HepG2 (cell line): ENCODE results near the gene ANLN. TPM values are rescaled to one million over a fixed set of nuclear protein-coding genes. Genes with fewer than 3 reads are reported as not detected.

ENCODE experiments used
- ATAC-seq: fragments of 200-7000 bp; cut with Tn5 transposase; 3 replicates; pipeline ENCODE4 v1.9.1; 2020; ENCODE audit warnings: mild to moderate bottlenecking, moderate library complexity
- BruUV-seq: library from RNA; stranded (reverse); fragments of 400-500 nt; replicated peaks from 2 replicates; lab custom pipeline; 2021; lab: Mats Ljungman, UMichigan
- CTCF ChIA-PET: fragments of 300-600 bp; formaldehyde crosslinking; extraction: SDS; loops from one replicate; lab custom pipeline; 2021; ENCODE audit warnings: low total read pairs, inconsistent platforms, low intra/inter-chr PET ratio; lab: Yijun Ruan, JAX
- POLR2A ChIA-PET: fragments of 350-600 bp; sonication (Branson Sonifier 250); formaldehyde crosslinking; loops from one replicate; lab custom pipeline; 2020; ENCODE audit warnings: antibody characterized with exemption, inconsistent platforms; lab: Yijun Ruan, JAX
- DNase-seq: peaks from one replicate; pipeline ENCODE4 v3.0.0-alpha.2; 2015; ENCODE audit warnings: low spot score
- FAIRE-seq: peaks from 3 replicates; lab custom pipeline; 2011; peaks lifted over from hg19 to GRCh38; lab: Jason Lieb, UNC
- H2AFZ ChIP-seq: one replicate; pipeline ENCODE4 v1.6.1; 2011; ENCODE audit warnings: low read length, inconsistent platforms
- H3K27ac ChIP-seq: fragments of 300-600 bp; 3 replicates; pipeline ENCODE4 v1.8.0; 2011; ENCODE audit warnings: mixed run types, mild to moderate bottlenecking, mixed read lengths, low read length, inconsistent platforms; ENCODE audit not compliant: insufficient read depth; ENCODE audit errors: extremely low read length
- H3K27me3 ChIP-seq, 2 experiments: fragments of 200-600 bp in 1 of 2; 2 replicates in 1 of 2; 3 replicates in 1 of 2; pipeline versions ENCODE4 v1.6.0 to v1.8.0; 2011; ENCODE audit warnings: low read length in 2 of 2, mild to moderate bottlenecking in 2 of 2, moderate library complexity in 2 of 2, inconsistent platforms in 1 of 2; ENCODE audit not compliant: insufficient read depth in 2 of 2, control insufficient read depth in 1 of 2
- H3K36me3 ChIP-seq, 2 experiments: fragments of 200-600 bp in 1 of 2; replicated peaks in 1 of 2; 2 replicates in 1 of 2; 3 replicates in 1 of 2; pipeline versions ENCODE4 v1.5.1 to v1.8.0; 2011; ENCODE audit warnings: low read length in 2 of 2, inconsistent platforms in 1 of 2; ENCODE audit not compliant: insufficient read depth in 2 of 2, control insufficient read depth in 1 of 2
- H3K4me1 ChIP-seq: 2 replicates; pipeline ENCODE4 v1.5.1; 2012; ENCODE audit warnings: low read length, inconsistent platforms; ENCODE audit not compliant: insufficient read depth
- H3K4me2 ChIP-seq: 2 replicates; pipeline ENCODE4 v1.6.0; 2011; ENCODE audit warnings: low read depth, low read length, inconsistent platforms
- H3K4me3 ChIP-seq, 3 experiments: fragments of 200-600 bp in 1 of 3; sonication (generic), shearing (Covaris generic) in 1 of 3; replicated peaks in 1 of 3; 2 replicates each; pipeline ENCODE4 v1.5.1; 2011 to 2016; ENCODE audit warnings: low read length in 3 of 3, inconsistent platforms in 2 of 3, low read depth in 2 of 3, mild to moderate bottlenecking in 2 of 3, control low read depth in 1 of 3, mixed read lengths in 1 of 3; ENCODE audit not compliant: insufficient read depth in 1 of 3
- H3K79me2 ChIP-seq: one replicate; pipeline ENCODE4 v1.6.1; 2011; ENCODE audit warnings: low read length, inconsistent platforms; ENCODE audit not compliant: insufficient read depth
- H3K9ac ChIP-seq: 2 replicates; pipeline ENCODE4 v1.6.0; 2011; ENCODE audit warnings: mild to moderate bottlenecking, low read depth, low read length, inconsistent platforms; ENCODE audit not compliant: insufficient read depth
- H3K9me3 ChIP-seq: 2 replicates; pipeline ENCODE4 v1.5.1; 2012; ENCODE audit warnings: mild to moderate bottlenecking, low read length
- H4K20me1 ChIP-seq: 2 replicates; pipeline ENCODE4 v1.6.0; 2011; ENCODE audit warnings: inconsistent platforms, mild to moderate bottlenecking, low read length, moderate library complexity; ENCODE audit not compliant: insufficient read depth
- FOXO4 ChIP-seq: sonication (generic); formaldehyde crosslinking; conservative IDR thresholded peaks from 2 replicates; pipeline ENCODE4 v1.8.1; 2023; ENCODE audit warnings: missing genetic modification reagents
- HNRNPK ChIP-seq: fragments of 200-400 bp; formaldehyde crosslinking; IDR thresholded peaks from 2 replicates; pipeline ENCODE4 v1.6.1; 2018; ENCODE audit warnings: low read length, low read depth, moderate library complexity, mild to moderate bottlenecking; ENCODE audit not compliant: poor library complexity, severe bottlenecking
- IRF1 ChIP-seq: sonication (generic); formaldehyde crosslinking; IDR thresholded peaks from 2 replicates; pipeline ENCODE4 v1.4.0; 2020; ENCODE audit warnings: low read depth, mild to moderate bottlenecking, missing genetic modification reagents
- MTERF4 ChIP-seq: sonication (generic); formaldehyde crosslinking; IDR thresholded peaks from 2 replicates; pipeline ENCODE4 v1.8.0; 2023; ENCODE audit warnings: mild to moderate bottlenecking, missing genetic modification reagents
- MXI1 ChIP-seq: IDR thresholded peaks from 3 replicates; pipeline ENCODE4 v1.6.1; 2012; ENCODE audit warnings: low read depth, low read length, inconsistent platforms, borderline replicate concordance
- MZF1 ChIP-seq: sonication (generic); formaldehyde crosslinking; IDR thresholded peaks from 2 replicates; pipeline ENCODE4 v1.8.1; 2023; ENCODE audit warnings: mild to moderate bottlenecking, missing genetic modification reagents, borderline replicate concordance
- TBX2 ChIP-seq: sonication (generic); formaldehyde crosslinking; IDR thresholded peaks from 2 replicates; pipeline ENCODE4 v1.5.0; 2020; ENCODE audit warnings: missing genetic modification reagents, mild to moderate bottlenecking, borderline replicate concordance
- TEF ChIP-seq: sonication (generic); formaldehyde crosslinking; IDR thresholded peaks from 2 replicates; pipeline ENCODE4 v1.5.0; 2020; ENCODE audit warnings: missing genetic modification reagents
- ZEB1 ChIP-seq: IDR thresholded peaks from 2 replicates; pipeline ENCODE4 v1.6.1; 2012; ENCODE audit warnings: mild to moderate bottlenecking, low read depth, inconsistent platforms; ENCODE audit not compliant: insufficient replicate concordance
- ZNF24 ChIP-seq: fragments of 450-650 bp; IDR thresholded peaks from 2 replicates; pipeline ENCODE4 v1.6.1; 2017; ENCODE audit warnings: antibody characterized with exemption, mild to moderate bottlenecking
- ZNF678 ChIP-seq: sonication (generic); formaldehyde crosslinking; IDR thresholded peaks from 2 replicates; pipeline ENCODE4 v1.4.0; 2020; ENCODE audit warnings: mild to moderate bottlenecking, missing genetic modification reagents
- ZNF83 ChIP-seq: sonication (generic); formaldehyde crosslinking; IDR thresholded peaks from 2 replicates; pipeline ENCODE4 v1.4.0; 2020; ENCODE audit warnings: missing genetic modification reagents, mild to moderate bottlenecking, borderline replicate concordance
- ZNF878 ChIP-seq: sonication (generic); formaldehyde crosslinking; IDR thresholded peaks from 2 replicates; pipeline ENCODE4 v1.8.1; 2023; ENCODE audit warnings: mild to moderate bottlenecking, missing genetic modification reagents, moderate library complexity
- WGBS: methylation state at CpG from one replicate; pipeline ENCODE4 v1.1.6; 2017; ENCODE audit warnings: low lambda C conversion rate; 5-methylcytosine and 5-hydroxymethylcytosine counted together
- in situ Hi-C: cut with HindIII; loops from 2 replicates; pipeline ENCODE4 v1.10.0; 2017; ENCODE audit warnings: low pct_unique_long_range_greater_than_20kb; ENCODE audit not compliant: extremely low pct_ligation_motif_present
- intact Hi-C: fragments of 100-400 bp; cut with micrococcal nuclease; formaldehyde crosslinking; loops from one replicate; pipeline ENCODE4 v1.10.0; 2022; ENCODE audit not compliant: unreplicated experiment
- polyA plus RNA-seq, 8 experiments: library from polyadenylated mRNA; depleted of rRNA in 3 of 8; stranded (reverse) in 7 of 8; unstranded in 1 of 8; fragments of >200 nt; fragmentation: Illumina TruSeq in 4 of 8; extraction: Trizol in 4 of 8; gene quantifications; 2 replicates each; pipeline versions ENCODE4 v1.2.1 to v1.2.3, GENCODE V29; 2011 to 2016; ENCODE audit warnings: low read depth in 4 of 8, missing spikeins in 1 of 8, mixed read lengths in 1 of 8; ENCODE audit not compliant: insufficient read depth in 1 of 8
- total RNA-seq, 5 experiments: library from RNA; depleted of rRNA; stranded (reverse); fragments of >200 nt; fragmentation: Illumina TruSeq; extraction: Trizol; gene quantifications; 2 replicates each; pipeline ENCODE4 v1.2.3, GENCODE V29; 2016; ENCODE audit warnings: low read depth in 1 of 5

Gene ANLN
- total and polyA plus RNA-seq, 2 of the 13 experiments (the other 11 are each of a cell fraction or from before 2014, with no cell fraction given) = 20.0 to 72.0 TPM

- Histone ChIP-seq H3K4me1 (no peaks in the 10 kb centered on the region), H3K79me2 (no peaks in the 10 kb centered on the region), H4K20me1 (no peaks in the 10 kb centered on the region), H3K36me3 (no peaks in the 10 kb centered on the region), H3K9me3 (no peaks in the 10 kb centered on the region), H3K27ac (no peak overlapping the region), H3K4me3 (no peak overlapping the region), H3K9ac (no peak overlapping the region), H2AFZ (no peak overlapping the region), H3K27me3 (no peaks in the 10 kb centered on the region), H3K4me2 (no peak overlapping the region)
- WGBS = 60% methylated on average over 3 of the region's 3 CpGs
- BruUV-seq = no TSS peak
- DNase-seq (no peak), ATAC-seq (no peak), FAIRE-seq (no peak)
- ChIA-PET POLR2A (no interaction called here), CTCF (no interaction called here)
- TF ChIP-seq ZNF678 (no peak), ZNF878 (CRISPR knock-in tag) (no peak)
- in situ Hi-C loops (no loop called here), intact Hi-C loops (no loop called here)
Measured at GRCh38 chr7:36490419-36490830, 100.8 kb downstream of the ANLN start.

- Histone ChIP-seq H3K4me2 (no peak overlapping the region), H3K9me3 (no peaks in the 10 kb centered on the region), H3K4me3 (no peak overlapping the region), H3K9ac (no peak overlapping the region), H4K20me1 (no peaks in the 10 kb centered on the region), H2AFZ (no peak overlapping the region), H3K27me3 (no peaks in the 10 kb centered on the region), H3K79me2 (no peaks in the 10 kb centered on the region), H3K27ac (no peak overlapping the region), H3K36me3 (no peaks in the 10 kb centered on the region), H3K4me1 (no peaks in the 10 kb centered on the region)
- FAIRE-seq (no peak), DNase-seq (no peak), ATAC-seq (no peak)
- in situ Hi-C loops = no loop called here
- no TSS peak for BruUV-seq
- CTCF ChIA-PET = no interaction called here
- 21% methylated on average over 3 of the region's 3 CpGs for WGBS
- intact Hi-C loops = no loop called here
- POLR2A ChIA-PET = no interaction called here
- TF ChIP-seq MTERF4 (CRISPR knock-in tag) = no peak
- no peak for TF ChIP-seq ZEB1
- no peak for TF ChIP-seq ZNF83 (CRISPR knock-in tag)
- no peak for TF ChIP-seq TBX2 (CRISPR knock-in tag)
- TF ChIP-seq MZF1 (CRISPR knock-in tag) = no peak
- no peak for TF ChIP-seq ZNF24
- no peak for TF ChIP-seq FOXO4 (CRISPR knock-in tag)
- no peak for TF ChIP-seq IRF1
- no peak for TF ChIP-seq TEF (CRISPR knock-in tag)
- TF ChIP-seq MXI1 = no peak
- TF ChIP-seq HNRNPK = no peak
Measured at GRCh38 chr7:36491317-36491716, 101.7 kb downstream of the ANLN start.
